CD4-positive, alpha-beta T cell treated with Interleukin-15 for 4 hours (primary cell): ENCODE results near the gene CPS1.

Source experiments
- DNase-seq: peaks from one replicate; pipeline ENCODE4 v3.0.0-alpha.2; 2020; ENCODE audit warnings: low spot score

CPS1 gene

GRCh38 chr2:210546424-210547208 is 9.8 kb upstream of the CPS1 start:
- no peak for DNase-seq

GRCh38 chr2:210548031-210548430 is 8.4 kb upstream of the CPS1 start:
- no peak for DNase-seq

- no peak for DNase-seq
Observed at GRCh38 chr2:210548878-210549384, 7.5 kb upstream of the CPS1 start.

GRCh38 chr2:210551001-210551400 is 5.4 kb upstream of the CPS1 start:
- no peak for DNase-seq

- DNase-seq, result no peak
Observed at GRCh38 chr2:210553373-210553772, 3.0 kb upstream of the CPS1 start.

DNA sequence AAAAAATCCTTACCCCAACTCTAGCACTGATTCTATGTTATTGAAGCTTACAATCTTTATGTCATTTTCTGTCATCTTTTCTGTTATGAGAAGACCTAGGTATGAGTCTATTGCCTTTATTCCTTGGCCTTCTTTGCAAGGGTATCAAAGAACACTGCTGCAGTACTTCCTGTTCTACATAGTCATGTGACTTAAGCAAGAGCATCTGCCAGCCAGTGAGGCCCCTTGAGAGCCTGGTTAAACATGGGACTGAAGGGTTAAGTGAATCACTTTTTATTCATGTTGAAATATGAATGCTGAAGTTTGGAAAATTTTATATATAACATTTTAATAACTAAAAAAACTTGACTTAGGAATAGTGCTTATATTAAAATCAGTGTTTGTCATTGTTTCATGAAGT is 844 bp upstream of the CPS1 start:
- DNase-seq, result no peak

DNA sequence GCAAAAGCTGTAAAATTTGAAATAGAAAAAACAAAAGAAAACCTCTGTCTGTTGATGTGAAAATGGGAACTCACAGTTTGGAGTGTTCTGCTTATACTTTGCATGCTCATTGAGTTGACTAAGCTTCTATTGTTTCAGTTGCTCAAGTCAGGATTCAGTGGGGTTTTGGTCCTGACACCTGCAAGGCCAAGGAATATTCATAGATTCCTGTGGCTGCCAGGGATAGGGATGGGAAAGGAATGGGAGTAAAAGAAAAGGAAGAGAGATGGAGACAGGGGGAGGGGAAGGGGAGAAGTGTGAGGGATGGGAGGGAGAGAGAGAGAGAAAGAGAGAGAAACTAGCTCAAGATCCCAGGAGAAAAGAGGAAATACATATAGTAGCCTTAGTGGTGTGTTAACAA is 1.3 kb downstream of the CPS1 start:
- DNase-seq, result no peak

DNA sequence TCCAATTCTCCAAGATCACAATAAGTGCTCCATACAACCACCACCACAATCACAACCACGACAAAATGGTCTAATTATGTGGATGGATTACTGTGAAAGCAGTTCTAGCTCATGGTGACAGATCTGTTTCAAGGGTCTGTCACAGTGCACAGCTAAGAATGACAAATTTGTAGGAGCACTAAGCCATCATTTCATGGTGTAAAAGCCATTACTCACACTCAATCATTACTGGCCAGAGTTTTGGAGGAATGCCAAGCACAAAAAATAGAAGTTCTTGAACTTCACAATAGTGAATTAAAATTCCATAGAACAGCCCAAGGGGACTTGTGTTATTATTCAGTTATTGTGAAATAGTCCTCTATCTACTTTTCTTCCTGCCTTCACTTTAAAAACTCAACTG is 2.3 kb downstream of the CPS1 start:
- no peak for DNase-seq

DNA sequence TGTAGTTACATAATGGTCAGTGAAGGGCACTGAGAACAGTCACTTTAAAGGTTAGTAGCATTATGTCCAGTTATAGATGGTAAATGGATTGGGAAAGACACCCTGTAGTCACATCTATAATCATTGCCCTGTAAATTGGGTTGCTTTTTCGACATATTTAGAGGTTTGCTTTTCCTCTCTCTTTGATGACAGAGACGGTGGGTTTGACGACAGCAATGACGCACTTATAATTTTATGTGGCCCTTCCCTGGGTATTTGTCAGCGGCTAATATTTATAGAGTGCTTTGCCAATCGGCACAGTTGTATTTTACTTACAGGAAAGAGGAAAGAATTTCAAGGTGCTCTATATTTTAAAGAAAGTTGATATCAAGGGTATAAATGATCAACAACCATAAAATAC is 2.8 kb downstream of the CPS1 start:
- no peak for DNase-seq

GRCh38 chr2:210561475-210561874 is 5.1 kb downstream of the CPS1 start:
- DNase-seq, result no peak

GRCh38 chr2:210562091-210562490 is 5.7 kb downstream of the CPS1 start:
- no peak for DNase-seq

DNA sequence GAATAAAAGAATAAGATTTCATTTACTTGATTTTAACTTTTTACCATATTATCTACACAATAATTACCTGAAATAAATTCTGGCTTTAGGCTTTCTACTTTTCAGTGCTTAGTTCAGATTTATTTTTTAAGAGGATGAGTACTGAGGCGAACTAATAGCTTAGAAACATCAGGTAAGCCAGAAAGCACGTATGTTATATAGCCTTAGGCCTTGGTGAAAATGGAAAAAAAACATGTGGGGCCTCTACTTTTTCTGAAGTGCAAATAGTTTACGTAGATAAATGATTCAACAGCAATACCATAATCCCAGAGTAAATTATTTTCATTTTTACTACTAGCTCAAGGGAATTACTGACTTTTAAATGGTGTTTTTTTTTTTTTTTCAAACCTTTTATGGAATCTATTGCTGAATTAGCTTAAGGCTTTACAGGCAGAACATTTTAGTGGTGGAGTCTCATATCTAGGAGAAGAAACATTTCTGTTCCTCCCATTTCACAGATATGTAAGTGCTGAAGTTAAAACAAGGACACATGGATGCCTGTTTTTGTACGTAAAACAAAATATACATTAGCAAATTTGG is 6.2 kb downstream of the CPS1 start:
- no peak for DNase-seq

DNA sequence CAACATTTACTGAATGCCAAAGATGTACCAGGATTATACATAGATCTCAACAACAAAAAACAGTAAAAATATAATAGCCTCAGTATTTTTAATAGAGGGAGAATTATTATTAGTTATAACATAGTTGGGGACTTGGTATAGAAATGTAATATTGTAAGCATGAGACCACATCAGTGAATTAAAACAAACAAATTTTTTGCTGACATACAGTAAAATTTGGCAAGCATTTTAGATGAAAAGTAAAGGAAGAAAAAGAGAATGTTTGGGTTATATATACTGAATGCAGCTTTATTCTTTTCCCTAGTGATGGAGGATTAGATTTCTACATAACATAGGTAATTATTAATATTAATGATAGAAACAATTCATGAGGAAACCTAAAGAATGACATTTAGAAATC is 10.9 kb downstream of the CPS1 start:
- DNase-seq, result no peak

DNA sequence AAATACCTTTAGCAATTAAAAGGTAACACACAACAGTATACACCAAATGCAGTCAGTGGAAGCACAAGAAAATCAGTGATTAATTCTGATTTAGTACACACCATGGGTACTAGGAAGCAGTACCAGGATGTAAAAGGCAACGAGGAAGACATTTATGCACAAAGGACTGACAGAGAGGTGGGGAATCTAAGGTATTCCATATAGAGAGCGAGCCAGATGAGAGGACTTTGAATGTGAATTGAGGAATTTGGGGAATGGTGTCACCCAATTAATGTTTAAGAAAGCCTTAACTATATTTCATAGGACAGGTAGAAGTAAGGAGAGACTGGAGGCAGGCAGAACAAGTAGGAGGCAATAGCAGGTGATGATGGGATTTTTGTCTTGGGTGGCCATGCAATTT is 11.7 kb downstream of the CPS1 start:
- DNase-seq, result no peak

DNA sequence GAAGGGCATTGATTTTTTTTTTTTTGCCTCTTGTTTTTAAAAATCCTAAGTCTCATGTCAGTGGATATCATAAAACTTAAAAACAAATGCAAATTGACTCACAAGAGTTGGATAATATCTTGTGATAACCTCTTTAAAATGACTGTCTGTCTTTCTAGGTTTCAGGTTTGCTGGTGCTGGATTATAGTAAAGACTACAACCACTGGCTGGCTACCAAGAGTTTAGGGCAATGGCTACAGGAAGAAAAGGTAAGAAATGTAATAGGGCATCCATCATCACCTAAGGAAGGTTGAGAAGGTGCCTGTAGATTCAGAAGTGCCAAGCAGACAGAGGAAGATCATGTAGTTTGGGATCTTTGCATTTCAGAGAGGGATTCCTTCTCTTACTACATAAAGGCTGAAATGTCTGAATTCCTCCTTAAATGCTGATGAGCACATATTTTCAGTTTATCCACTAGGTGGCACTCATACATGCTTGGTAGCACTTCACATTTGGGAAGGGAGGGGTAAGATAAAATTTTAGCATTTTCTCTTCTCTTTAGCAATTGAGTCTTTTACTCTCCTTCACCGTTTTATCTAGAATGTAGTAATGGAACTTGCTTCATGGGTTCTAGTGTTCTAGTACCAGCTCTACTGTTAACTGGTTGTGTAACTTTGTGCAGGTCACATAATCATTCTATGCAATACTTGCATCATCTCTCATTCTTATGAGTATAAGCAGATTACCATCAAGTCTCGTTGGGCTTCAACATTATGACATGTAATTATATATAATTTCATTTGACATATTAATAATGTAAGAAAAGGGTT is 21.1 kb downstream of the CPS1 start:
- peak; percentile 44 for DNase-seq

DNA sequence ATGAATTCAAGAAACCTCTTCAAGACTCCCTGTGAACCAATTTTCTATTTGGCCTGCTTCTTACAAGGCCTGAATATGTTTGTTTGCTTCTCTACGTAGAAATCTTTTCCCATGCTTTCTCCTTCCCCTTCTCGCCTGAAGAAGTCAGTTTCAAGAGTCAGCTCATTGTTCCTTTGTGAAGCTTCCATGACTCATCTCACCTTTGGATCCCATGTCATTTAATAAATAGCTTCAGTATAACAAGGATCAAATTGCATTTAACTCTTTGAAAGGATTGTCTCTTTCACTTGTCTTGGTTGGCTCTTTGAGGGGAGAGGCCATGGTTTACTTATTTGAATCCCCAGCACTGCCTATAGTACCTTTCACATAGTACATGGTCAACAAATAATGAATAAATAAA is 28.4 kb downstream of the CPS1 start:
- DNase-seq, result no peak

GRCh38 chr2:210586381-210586780 is 30.0 kb downstream of the CPS1 start:
- DNase-seq, result no peak

GRCh38 chr2:210591663-210592062 is 35.3 kb downstream of the CPS1 start:
- DNase-seq, result no peak

DNA sequence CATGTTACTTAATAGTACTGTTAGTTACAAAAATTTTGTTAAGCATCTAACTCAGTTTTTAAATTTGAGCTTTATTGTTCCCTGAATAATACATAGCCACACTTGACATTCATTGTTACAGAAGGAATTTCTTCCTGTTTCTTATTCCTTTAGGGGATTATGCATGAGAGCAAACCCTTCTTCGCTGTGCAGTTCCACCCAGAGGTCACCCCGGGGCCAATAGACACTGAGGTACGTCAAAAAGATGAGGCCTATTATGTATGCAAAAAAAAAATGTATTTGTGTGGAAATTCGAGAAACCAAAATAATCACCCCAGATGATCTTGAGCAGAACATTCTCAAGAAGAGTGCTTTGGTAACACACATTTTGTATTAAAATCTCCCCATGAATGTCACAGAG is 36.3 kb downstream of the CPS1 start:
- no peak for DNase-seq

DNA sequence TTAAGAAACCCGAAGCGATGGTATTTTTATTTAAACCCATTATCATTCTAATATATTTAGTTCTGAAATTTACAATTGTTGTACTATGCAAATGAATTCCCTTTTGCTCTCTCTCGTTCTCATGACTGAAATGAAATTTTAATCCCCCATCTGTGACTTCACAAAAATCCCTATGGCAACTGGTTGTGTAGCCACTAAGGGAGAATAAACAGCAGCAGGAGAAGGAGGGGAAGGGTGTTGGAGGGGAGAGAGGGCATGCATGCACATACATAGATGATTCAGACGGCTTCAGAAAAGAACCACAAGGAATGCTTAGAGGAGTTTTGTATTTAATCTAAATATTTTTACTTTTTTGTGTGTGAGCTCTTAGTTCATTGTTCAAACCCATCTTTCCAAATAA is 36.8 kb downstream of the CPS1 start:
- DNase-seq, result no peak

GRCh38 chr2:210598219-210598618 is 41.8 kb downstream of the CPS1 start:
- DNase-seq, result no peak

DNA sequence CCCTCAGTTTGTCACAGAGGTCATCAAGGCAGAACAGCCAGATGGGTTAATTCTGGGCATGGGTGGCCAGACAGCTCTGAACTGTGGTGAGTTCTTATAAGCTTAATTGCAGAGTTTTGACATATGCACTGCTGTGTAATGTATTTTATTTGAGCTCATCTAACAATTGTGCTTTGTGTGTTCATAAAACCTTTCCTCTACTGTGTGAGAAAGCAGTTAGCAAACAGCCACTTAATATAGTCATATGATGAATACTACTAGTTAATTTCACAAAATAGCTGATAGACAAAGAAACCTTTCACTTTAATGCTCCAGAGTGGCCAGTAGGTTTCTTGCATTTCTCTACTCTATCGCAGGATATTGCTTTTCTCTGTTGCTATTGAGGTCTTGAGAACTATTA is 43.1 kb downstream of the CPS1 start:
- no peak for DNase-seq

DNA sequence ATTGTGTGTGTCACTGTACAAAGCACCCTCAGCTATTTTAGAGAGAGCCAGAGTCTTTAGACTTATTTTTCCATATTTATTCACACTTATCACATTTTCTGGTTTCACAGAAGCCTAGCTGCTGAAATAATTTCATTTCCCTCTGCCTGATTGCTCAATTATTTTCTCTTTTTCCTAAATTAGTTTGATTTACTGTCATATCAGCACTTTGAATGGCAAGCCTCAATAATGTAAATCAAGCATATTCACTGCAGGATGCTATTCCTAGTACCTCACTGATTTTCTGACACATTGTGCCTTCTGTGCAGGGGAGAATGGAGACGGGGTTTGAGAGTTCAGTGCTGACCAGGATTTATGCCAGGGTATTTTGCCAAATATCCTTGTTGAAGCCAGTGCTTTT is 48.3 kb downstream of the CPS1 start:
- DNase-seq, result no peak
